A549 treated with AZD9567 at 1 μM for 4 hours (cell line): Measurements from ENCODE around the gene BROX. TPM values are rescaled to one million over a fixed set of nuclear protein-coding genes. Genes with fewer than 3 reads are reported as not detected.

Source experiments
- total RNA-seq: library from RNA; stranded (reverse); fragments of 200-300 nt; extraction: Qiagen RNA extraction; gene quantifications from 5 replicates; pipeline ENCODE4 v1.2.3, GENCODE V29; 2022; ENCODE audit not compliant: insufficient read depth

BROX gene, protein sequence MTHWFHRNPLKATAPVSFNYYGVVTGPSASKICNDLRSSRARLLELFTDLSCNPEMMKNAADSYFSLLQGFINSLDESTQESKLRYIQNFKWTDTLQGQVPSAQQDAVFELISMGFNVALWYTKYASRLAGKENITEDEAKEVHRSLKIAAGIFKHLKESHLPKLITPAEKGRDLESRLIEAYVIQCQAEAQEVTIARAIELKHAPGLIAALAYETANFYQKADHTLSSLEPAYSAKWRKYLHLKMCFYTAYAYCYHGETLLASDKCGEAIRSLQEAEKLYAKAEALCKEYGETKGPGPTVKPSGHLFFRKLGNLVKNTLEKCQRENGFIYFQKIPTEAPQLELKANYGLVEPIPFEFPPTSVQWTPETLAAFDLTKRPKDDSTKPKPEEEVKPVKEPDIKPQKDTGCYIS
- total RNA-seq, result 16.1 to 20.6 TPM (median 18.9 TPM) in 5 replicates

DNA sequence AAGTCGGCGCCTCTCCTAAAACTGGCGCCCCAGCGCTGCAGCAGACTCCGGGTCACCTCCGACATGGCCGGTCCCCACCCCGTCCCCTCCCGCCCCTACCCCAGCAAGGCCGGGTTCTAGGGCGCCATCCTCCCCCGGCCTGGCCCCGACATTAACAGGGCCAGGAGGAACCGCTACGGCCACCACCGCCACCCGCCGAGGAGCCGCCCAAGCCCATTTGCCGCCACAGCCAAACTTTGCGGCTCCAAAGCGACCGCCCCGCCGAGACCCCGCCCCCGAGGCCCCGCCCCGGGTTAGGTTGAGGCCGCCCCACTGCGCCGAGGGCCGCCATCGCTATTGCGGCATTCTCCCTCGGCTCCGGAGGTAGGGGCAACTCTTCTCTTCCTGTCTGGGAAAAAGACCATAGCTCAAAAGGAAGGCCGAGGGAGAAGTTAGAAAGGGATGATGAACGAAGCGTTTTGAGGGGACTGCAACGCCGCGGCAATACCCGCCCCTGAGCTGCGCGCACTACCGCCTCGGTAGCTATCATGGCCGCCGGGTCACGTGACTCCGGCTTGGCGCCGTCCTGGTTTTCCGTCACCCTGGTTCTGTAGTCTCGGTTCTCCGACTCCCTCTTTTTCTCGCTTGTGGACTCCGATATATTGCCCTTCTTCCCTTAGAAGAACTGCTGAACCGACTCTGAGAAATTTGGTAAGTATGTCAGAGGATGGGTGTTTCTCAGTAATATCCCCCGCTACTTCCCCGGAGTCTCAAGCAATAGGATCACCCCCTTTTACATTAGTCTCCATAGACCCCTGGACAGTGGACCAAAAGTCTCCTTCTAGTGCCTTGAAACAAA lies at the start of gene BROX, which contains the start of gene AIDA:
Gene BROX, plus strand, starts transcription at position 312 of the 838 bp plus-strand sequence. CDS start 3,136 bp downstream, outside the sequence.
Gene AIDA, minus strand, starts transcription at position 239 of the 838 bp plus-strand sequence. Its CDS starts 174 bp downstream, at position 65.

DNA sequence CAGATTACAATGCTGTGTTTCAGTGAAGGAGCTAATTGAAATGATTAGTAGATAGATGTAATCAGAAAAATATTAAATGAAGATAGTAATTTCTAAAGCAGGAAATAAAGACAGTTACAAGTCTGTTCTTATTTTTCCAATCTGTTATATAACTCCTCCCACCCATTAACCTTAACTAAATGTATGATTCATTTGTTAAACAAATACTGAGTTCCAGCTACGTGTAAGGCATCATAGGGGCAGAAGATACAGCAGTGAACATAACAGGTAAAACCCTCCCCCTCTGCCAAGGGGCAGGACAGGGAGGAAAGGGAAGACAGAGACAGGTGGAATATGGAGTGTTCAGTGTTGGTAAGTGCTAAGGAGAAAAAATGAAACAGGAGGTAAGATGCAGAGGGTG lies 24.6 kb downstream of the BROX start, which contains the start of gene FAM177B:
Gene FAM177B, plus strand, starts transcription at position 231 of the 400 bp plus-strand sequence. CDS start 9,344 bp downstream, outside the sequence.

Other genes starting within 250 kb of the BROX start
- gene HHIPL2, start 164.5 kb upstream of the BROX start, total RNA-seq, result 8.8 to 10.6 TPM (median 10.3 TPM) in 5 replicates
- gene TAF1A, start 122.6 kb upstream of the BROX start, total RNA-seq, result 7.4 to 10.5 TPM (median 10.0 TPM) in 5 replicates
- 20.8 to 43.2 TPM (median 22.1 TPM) in 5 replicates for gene MIA3, start 94.5 kb upstream of the BROX start, total RNA-seq
- 61.5 to 83.7 TPM (median 70.5 TPM) in 5 replicates for gene AIDA, start 73 bp upstream of the BROX start, total RNA-seq
- not detected in 5 replicates for gene FAM177B, start 24.6 kb downstream of the BROX start, total RNA-seq
- 2.2 to 3.1 TPM (median 2.2 TPM) in 5 replicates for gene DISP1, start 102.5 kb downstream of the BROX start, total RNA-seq